HG02623 (cell line): Measurements from ENCODE around the gene MAPK7.
"Not testable (repeated sequence)": the region's sequence is repeated elsewhere in the genome, so short reads cannot be mapped to it uniquely, and the experiment has no call there.

Source experiments
- ATAC-seq: cut with Tn5 transposase; IDR thresholded peaks from one replicate; pipeline ENCODE4 v1.9.1; 2021; ENCODE audit warnings: moderate library complexity; ENCODE audit not compliant: unreplicated experiment

Gene MAPK7

GRCh38 chr17:19342611-19343255, 35.6 kb upstream of the MAPK7 start:
- ATAC-seq, result no peak

GRCh38 chr17:19343256-19343630, 35.1 kb upstream of the MAPK7 start:
- no peak for ATAC-seq

- ATAC-seq, result no peak
Measured at GRCh38 chr17:19343671-19344151, 34.6 kb upstream of the MAPK7 start.

- no peak for ATAC-seq
Measured at GRCh38 chr17:19344311-19345066, 33.8 kb upstream of the MAPK7 start.

- no peak for ATAC-seq
Measured at GRCh38 chr17:19345067-19345460, 33.2 kb upstream of the MAPK7 start.

GRCh38 chr17:19345486-19346350, 32.6 kb upstream of the MAPK7 start:
- no peak for ATAC-seq

GRCh38 chr17:19346351-19347255, 31.7 kb upstream of the MAPK7 start:
- ATAC-seq, result no peak

- no peak for ATAC-seq
Measured at GRCh38 chr17:19347323-19348080, 30.8 kb upstream of the MAPK7 start.

- no peak for ATAC-seq
Measured at GRCh38 chr17:19348081-19348650, 30.1 kb upstream of the MAPK7 start.

GRCh38 chr17:19348806-19349205, 29.5 kb upstream of the MAPK7 start:
- ATAC-seq, result no peak

- ATAC-seq, result not testable (repeated sequence)
Measured at GRCh38 chr17:19353401-19353800, 24.9 kb upstream of the MAPK7 start.

GRCh38 chr17:19354748-19355147, 23.6 kb upstream of the MAPK7 start:
- ATAC-seq, result no peak

- no peak for ATAC-seq
Measured at GRCh38 chr17:19357351-19357750, 20.9 kb upstream of the MAPK7 start.

GRCh38 chr17:19357761-19358160, 20.5 kb upstream of the MAPK7 start:
- ATAC-seq, result no peak

- ATAC-seq, result no peak
Measured at GRCh38 chr17:19359151-19359550, 19.1 kb upstream of the MAPK7 start.

- ATAC-seq, result no peak
Measured at GRCh38 chr17:19359856-19360255, 18.4 kb upstream of the MAPK7 start.

GRCh38 chr17:19360772-19361171, 17.5 kb upstream of the MAPK7 start:
- no peak for ATAC-seq

GRCh38 chr17:19361326-19361725, 17.0 kb upstream of the MAPK7 start:
- no peak for ATAC-seq

- no peak for ATAC-seq
Measured at GRCh38 chr17:19361944-19362276, 16.4 kb upstream of the MAPK7 start.
